ENCODE measurements around the gene TRIM2. TPM values are rescaled to one million over a fixed set of nuclear protein-coding genes. Genes with fewer than 3 reads are reported as not detected.

Gene TRIM2
- total RNA-seq, 1 donor from 2014 or later: 51.8 TPM

DNA sequence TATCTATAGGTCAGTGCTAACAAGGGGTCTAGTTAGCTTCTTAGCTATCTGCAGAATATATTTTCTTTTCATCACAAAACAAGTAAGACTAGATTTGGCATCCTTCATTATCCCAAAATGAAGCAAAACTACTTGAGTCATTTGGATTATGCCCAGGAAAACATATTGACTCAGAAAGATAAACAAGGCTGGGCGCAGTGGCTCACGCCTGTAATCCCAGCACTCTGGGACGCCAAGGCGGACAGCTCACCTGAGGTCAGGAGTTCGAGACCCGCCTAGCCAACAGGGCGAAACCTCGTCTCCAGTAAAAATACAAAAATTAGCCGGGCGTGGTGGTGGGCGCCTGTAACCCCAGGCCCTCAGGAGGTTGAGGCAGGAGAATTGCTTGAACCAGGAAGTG is 122.3 kb downstream of the TRIM2 start:
- FAIRE-seq (no peak), DNase-seq (ENCODE audit: low read depth) (peak; percentile 51)
- Histone ChIP-seq H3K36me3 (ENCODE audit: insufficient read depth, low read length) (peaks cover 5% of the 10 kb centered on the region), H4K20me1 (ENCODE audit: insufficient read depth, low read length) (no peaks in the 10 kb centered on the region), H3K27me3 (ENCODE audit: insufficient read depth, low read length) (no peaks in the 10 kb centered on the region), H3K9ac (ENCODE audit: low read length) (no peak overlapping the region), H3K4me3 (ENCODE audit: insufficient read depth, low read depth, low read length) (no peak overlapping the region), H3K9me3 (ENCODE audit: insufficient read depth, low read depth, low read length) (no peaks in the 10 kb centered on the region), H2AFZ (ENCODE audit: low read depth, low read length) (no peak overlapping the region), H3K79me2 (ENCODE audit: insufficient read depth, low read length) (no peaks in the 10 kb centered on the region), H3K27ac (ENCODE audit: low read depth, low read length) (no peak overlapping the region), H3K4me1 (ENCODE audit: insufficient read depth, low read length) (no peaks in the 10 kb centered on the region), H3K4me2 (ENCODE audit: low read length) (no peak overlapping the region)
- H3K9me3 Mint-ChIP-seq (ENCODE audit: unreplicated experiment): no peaks in the 10 kb centered on the region
- no peak for TF ChIP-seq EZH2 (IDR thresholded peaks at IDR 0.05; ENCODE audit: insufficient read depth, low read length)
- TF ChIP-seq, protein P1, sequence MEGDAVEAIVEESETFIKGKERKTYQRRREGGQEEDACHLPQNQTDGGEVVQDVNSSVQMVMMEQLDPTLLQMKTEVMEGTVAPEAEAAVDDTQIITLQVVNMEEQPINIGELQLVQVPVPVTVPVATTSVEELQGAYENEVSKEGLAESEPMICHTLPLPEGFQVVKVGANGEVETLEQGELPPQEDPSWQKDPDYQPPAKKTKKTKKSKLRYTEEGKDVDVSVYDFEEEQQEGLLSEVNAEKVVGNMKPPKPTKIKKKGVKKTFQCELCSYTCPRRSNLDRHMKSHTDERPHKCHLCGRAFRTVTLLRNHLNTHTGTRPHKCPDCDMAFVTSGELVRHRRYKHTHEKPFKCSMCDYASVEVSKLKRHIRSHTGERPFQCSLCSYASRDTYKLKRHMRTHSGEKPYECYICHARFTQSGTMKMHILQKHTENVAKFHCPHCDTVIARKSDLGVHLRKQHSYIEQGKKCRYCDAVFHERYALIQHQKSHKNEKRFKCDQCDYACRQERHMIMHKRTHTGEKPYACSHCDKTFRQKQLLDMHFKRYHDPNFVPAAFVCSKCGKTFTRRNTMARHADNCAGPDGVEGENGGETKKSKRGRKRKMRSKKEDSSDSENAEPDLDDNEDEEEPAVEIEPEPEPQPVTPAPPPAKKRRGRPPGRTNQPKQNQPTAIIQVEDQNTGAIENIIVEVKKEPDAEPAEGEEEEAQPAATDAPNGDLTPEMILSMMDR (IDR thresholded peaks at IDR 0.05; ENCODE audit: insufficient read depth, low read depth, low read length): no peak
- no peak overlapping the region for H3K4me3 Mint-ChIP-seq (ENCODE audit: unreplicated experiment)
- H3K4me1 Mint-ChIP-seq (ENCODE audit: low read depth, unreplicated experiment): no peaks in the 10 kb centered on the region
- H3K36me3 Mint-ChIP-seq (ENCODE audit: low read depth, unreplicated experiment): peaks cover 5% of the 10 kb centered on the region
- no peaks in the 10 kb centered on the region for H3K27me3 Mint-ChIP-seq (ENCODE audit: low read depth, unreplicated experiment)
- H3K27ac Mint-ChIP-seq (ENCODE audit: unreplicated experiment): no peak overlapping the region

DNA sequence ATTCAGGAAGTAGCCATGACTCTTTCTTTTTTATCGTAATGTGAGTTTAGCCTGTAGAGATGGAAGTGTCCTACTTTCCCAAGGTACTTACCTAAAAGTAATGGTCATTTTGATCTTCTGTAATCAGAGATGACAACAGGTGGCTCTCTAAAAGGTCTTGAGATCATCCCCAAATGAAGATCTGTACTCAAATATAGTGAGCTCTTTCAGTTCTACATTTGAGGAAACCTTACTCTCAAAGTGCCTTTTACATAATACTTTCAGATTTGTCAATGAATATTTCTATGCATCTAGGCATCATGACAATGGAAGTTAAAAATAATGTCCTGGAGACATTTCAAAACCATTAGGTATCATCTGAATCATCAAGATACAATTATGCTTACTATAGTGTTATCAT is 123.0 kb downstream of the TRIM2 start:
- no peaks in the 10 kb centered on the region for H3K9me3 Mint-ChIP-seq (ENCODE audit: unreplicated experiment)
- H3K4me1 ChIP-seq (ENCODE audit: insufficient read depth, low read length): no peaks in the 10 kb centered on the region
- peaks cover 5% of the 10 kb centered on the region for H3K36me3 ChIP-seq (ENCODE audit: insufficient read depth, low read length)

GRCh38 chr4:153332936-153333335 is 128.7 kb downstream of the TRIM2 start:
- Mint-ChIP-seq H3K27ac (ENCODE audit: unreplicated experiment) (no peak overlapping the region), H3K27me3 (ENCODE audit: low read depth, unreplicated experiment) (no peaks in the 10 kb centered on the region), H3K36me3 (ENCODE audit: low read depth, unreplicated experiment) (peaks cover 5% of the 10 kb centered on the region), H3K9me3 (ENCODE audit: unreplicated experiment) (no peaks in the 10 kb centered on the region), H3K4me1 (ENCODE audit: low read depth, unreplicated experiment) (no peaks in the 10 kb centered on the region), H3K4me3 (ENCODE audit: unreplicated experiment) (no peak overlapping the region)
- Histone ChIP-seq H3K4me3 (ENCODE audit: insufficient read depth, low read depth, low read length) (no peak overlapping the region), H3K27ac (ENCODE audit: low read depth, low read length) (no peak overlapping the region), H3K4me1 (ENCODE audit: insufficient read depth, low read length) (no peaks in the 10 kb centered on the region), H2AFZ (ENCODE audit: low read depth, low read length) (no peak overlapping the region), H3K36me3 (ENCODE audit: insufficient read depth, low read length) (no peaks in the 10 kb centered on the region), H3K27me3 (ENCODE audit: insufficient read depth, low read length) (no peaks in the 10 kb centered on the region), H4K20me1 (ENCODE audit: insufficient read depth, low read length) (no peaks in the 10 kb centered on the region), H3K4me2 (ENCODE audit: low read length) (no peak overlapping the region), H3K9ac (ENCODE audit: low read length) (no peak overlapping the region), H3K79me2 (ENCODE audit: insufficient read depth, low read length) (no peaks in the 10 kb centered on the region), H3K9me3 (ENCODE audit: insufficient read depth, low read depth, low read length) (no peaks in the 10 kb centered on the region)
- no peak for DNase-seq (ENCODE audit: low read depth)
- FAIRE-seq: no peak
- TF ChIP-seq EZH2 (IDR thresholded peaks at IDR 0.05; ENCODE audit: insufficient read depth, low read length): no peak
- TF ChIP-seq, protein P1 (IDR thresholded peaks at IDR 0.05; ENCODE audit: insufficient read depth, low read depth, low read length): no peak

More for the DNA sequence above, 123.0 kb downstream of the TRIM2 start:
- no peak for TF ChIP-seq EZH2 (IDR thresholded peaks at IDR 0.05; ENCODE audit: insufficient read depth, low read length)
- TF ChIP-seq, protein P1 (IDR thresholded peaks at IDR 0.05; ENCODE audit: insufficient read depth, low read depth, low read length): no peak
- Histone ChIP-seq H3K9ac (ENCODE audit: low read length) (no peak overlapping the region), H3K27me3 (ENCODE audit: insufficient read depth, low read length) (no peaks in the 10 kb centered on the region), H3K4me3 (ENCODE audit: insufficient read depth, low read depth, low read length) (no peak overlapping the region), H2AFZ (ENCODE audit: low read depth, low read length) (no peak overlapping the region), H4K20me1 (ENCODE audit: insufficient read depth, low read length) (no peaks in the 10 kb centered on the region), H3K4me2 (ENCODE audit: low read length) (no peak overlapping the region), H3K27ac (ENCODE audit: low read depth, low read length) (no peak overlapping the region), H3K79me2 (ENCODE audit: insufficient read depth, low read length) (no peaks in the 10 kb centered on the region), H3K9me3 (ENCODE audit: insufficient read depth, low read depth, low read length) (no peaks in the 10 kb centered on the region)
- no peak overlapping the region for H3K27ac Mint-ChIP-seq (ENCODE audit: unreplicated experiment)
- H3K27me3 Mint-ChIP-seq (ENCODE audit: low read depth, unreplicated experiment): no peaks in the 10 kb centered on the region
- FAIRE-seq (peak; percentile 62), DNase-seq (ENCODE audit: low read depth) (no peak)
- H3K4me3 Mint-ChIP-seq (ENCODE audit: unreplicated experiment): no peak overlapping the region
- H3K36me3 Mint-ChIP-seq (ENCODE audit: low read depth, unreplicated experiment): peaks cover 5% of the 10 kb centered on the region
- no peaks in the 10 kb centered on the region for H3K4me1 Mint-ChIP-seq (ENCODE audit: low read depth, unreplicated experiment)

Data from astrocyte (in vitro differentiated cells and primary cell).